PFSK-1 (cell line): Measurements from ENCODE around the gene OBSL1.

Experiments used
- FOXP2 ChIP-seq: optimal IDR thresholded peaks from 2 replicates; pipeline ENCODE3; 2011; ENCODE audit warnings: borderline replicate concordance, control low read depth, inconsistent platforms; ENCODE audit not compliant: insufficient read depth; ENCODE audit errors: extremely low read length, extremely low read depth
- POLR2AphosphoS5 ChIP-seq: IDR thresholded peaks from 2 replicates; pipeline ENCODE4 v1.6.1; 2012; ENCODE audit warnings: low read depth, mild to moderate bottlenecking, control low read depth, low read length, moderate library complexity
- SIN3A ChIP-seq: IDR thresholded peaks from 2 replicates; pipeline ENCODE4 v1.6.1; 2012; ENCODE audit warnings: mild to moderate bottlenecking, low read length, moderate library complexity, borderline replicate concordance; ENCODE audit not compliant: insufficient read depth
- TAF1 ChIP-seq: IDR thresholded peaks from 2 replicates; pipeline ENCODE4 v1.6.1; 2012; ENCODE audit warnings: low read length, control low read depth, borderline replicate concordance; ENCODE audit not compliant: insufficient read depth
- TF ChIP-seq, protein P1 (sequence below), 2 experiments: IDR thresholded peaks; 2 replicates each; pipeline versions ENCODE4 v1.6.1 to v1.8.0; 2011 to 2012; ENCODE audit warnings: low read depth in 2 of 2, low read length in 2 of 2, control low read depth in 1 of 2, inconsistent platforms in 1 of 2, mild to moderate bottlenecking in 1 of 2, moderate library complexity in 1 of 2; ENCODE audit not compliant: insufficient read depth in 1 of 2

OBSL1 gene

DNA sequence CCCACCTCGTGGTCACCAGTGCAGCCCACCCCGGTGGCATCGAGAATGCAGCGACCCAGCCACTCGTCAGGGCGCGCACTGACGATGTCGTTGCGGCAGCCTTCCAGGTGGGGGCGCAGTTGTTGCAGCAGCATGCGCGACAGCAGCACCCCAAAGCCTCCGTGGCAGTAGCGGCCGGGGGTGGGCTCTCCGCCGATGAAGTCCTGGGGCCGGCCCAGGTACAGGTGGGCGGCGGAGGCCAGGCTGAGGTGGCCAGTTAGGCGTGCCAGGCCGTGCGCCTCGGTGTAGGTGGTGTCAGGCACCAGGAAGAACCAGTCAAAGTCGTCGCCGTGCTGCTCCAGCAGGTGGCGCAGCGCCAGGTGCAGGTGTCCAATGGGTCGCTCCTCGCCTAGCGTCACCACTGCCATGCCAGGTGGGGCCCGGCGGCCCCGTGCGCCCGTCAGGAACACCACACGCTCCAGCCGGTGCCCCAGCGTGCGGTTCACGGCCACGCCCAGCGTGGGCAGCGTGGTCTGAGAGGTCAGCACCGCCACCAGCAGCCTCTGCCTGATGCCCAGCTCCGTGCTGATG, 29.6 kb downstream of the OBSL1 start:
- TF ChIP-seq, protein P1, sequence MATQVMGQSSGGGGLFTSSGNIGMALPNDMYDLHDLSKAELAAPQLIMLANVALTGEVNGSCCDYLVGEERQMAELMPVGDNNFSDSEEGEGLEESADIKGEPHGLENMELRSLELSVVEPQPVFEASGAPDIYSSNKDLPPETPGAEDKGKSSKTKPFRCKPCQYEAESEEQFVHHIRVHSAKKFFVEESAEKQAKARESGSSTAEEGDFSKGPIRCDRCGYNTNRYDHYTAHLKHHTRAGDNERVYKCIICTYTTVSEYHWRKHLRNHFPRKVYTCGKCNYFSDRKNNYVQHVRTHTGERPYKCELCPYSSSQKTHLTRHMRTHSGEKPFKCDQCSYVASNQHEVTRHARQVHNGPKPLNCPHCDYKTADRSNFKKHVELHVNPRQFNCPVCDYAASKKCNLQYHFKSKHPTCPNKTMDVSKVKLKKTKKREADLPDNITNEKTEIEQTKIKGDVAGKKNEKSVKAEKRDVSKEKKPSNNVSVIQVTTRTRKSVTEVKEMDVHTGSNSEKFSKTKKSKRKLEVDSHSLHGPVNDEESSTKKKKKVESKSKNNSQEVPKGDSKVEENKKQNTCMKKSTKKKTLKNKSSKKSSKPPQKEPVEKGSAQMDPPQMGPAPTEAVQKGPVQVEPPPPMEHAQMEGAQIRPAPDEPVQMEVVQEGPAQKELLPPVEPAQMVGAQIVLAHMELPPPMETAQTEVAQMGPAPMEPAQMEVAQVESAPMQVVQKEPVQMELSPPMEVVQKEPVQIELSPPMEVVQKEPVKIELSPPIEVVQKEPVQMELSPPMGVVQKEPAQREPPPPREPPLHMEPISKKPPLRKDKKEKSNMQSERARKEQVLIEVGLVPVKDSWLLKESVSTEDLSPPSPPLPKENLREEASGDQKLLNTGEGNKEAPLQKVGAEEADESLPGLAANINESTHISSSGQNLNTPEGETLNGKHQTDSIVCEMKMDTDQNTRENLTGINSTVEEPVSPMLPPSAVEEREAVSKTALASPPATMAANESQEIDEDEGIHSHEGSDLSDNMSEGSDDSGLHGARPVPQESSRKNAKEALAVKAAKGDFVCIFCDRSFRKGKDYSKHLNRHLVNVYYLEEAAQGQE (IDR thresholded peaks at IDR 0.05; ENCODE audit: insufficient read depth in 1 of 2, low read depth in 2 of 2, low read length in 2 of 2): no peak
- TF ChIP-seq TAF1 (no peak), FOXP2 (peak; percentile 65)

DNA sequence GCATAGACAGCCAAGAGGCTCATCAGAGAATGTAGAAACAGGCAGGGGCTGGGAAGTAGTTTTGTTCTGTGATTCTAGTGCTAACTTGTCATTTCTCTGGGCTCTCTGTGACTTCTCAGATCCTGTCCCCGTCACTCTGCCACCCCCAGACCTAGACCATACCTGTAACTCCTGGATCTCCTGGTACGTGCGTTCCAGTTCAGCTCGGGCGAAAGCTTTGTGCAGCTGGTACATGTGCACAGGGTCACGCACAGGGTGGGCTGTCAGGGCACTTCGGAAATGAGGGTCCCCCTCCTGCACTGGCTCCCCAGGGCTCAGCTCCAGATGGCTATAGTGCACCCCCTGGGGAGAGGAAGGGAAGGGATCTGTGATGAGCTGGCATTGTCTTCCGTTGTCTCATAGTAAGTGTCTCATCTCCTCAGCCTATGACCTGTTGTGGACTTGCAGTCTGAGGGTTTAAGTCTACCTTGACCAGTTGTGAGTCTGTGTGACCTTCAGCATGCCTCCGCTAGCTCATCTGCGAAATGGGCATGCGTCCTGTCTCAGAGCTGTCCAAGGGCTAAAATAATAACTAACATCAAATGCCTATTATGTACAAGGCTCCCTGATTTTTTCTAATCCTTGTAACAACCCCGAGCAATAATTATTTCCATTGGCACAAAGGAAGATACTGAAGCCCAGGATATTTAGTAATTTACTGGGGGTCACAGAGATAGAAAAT, 30.4 kb downstream of the OBSL1 start:
- no peak for TF ChIP-seq FOXP2
- TF ChIP-seq, protein P1 (IDR thresholded peaks at IDR 0.05; ENCODE audit: insufficient read depth in 1 of 2, low read depth in 2 of 2, low read length in 2 of 2): no peak
- no peak for TF ChIP-seq SIN3A
- no peak for TF ChIP-seq TAF1
- no peak for TF ChIP-seq POLR2AphosphoS5

DNA sequence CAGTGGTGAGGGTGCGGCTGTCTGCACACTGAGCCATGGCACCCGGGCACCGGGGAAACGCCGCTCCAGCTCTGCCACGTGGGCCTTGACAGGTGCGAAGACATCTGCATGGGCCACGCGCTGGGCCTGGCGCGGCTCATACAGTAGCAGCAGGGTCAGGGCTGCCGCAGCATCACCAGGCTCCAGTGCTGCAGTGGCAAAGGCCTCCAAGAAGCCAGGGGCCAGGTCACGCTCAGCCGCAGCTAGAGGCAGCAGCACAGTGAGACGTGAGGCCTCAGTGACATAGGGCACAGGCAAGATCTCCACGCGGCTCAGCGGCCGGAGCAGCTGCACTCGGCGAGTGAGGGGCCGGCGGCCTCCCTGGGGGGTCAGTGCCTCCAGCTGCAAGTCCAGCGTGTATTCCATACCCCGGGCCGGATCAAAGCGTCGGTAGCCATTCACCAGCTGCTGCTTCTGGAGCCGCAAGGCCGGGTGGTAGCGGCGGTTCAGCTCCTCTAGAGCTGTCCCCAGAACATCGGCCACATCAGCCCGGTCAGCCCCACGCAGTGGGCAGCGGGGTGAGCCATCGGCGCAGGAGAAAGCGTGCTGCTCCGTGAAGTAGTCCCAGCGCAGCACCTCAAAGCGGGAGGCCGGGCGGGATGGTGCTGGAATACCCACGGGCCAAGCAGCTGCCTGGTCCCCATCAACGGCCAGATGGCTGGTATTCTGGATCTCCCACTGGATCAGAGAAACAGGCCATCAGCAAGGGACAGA, 31.2 kb downstream of the OBSL1 start:
- TF ChIP-seq TAF1: no peak
- no peak for TF ChIP-seq FOXP2
- no peak for TF ChIP-seq SIN3A

DNA sequence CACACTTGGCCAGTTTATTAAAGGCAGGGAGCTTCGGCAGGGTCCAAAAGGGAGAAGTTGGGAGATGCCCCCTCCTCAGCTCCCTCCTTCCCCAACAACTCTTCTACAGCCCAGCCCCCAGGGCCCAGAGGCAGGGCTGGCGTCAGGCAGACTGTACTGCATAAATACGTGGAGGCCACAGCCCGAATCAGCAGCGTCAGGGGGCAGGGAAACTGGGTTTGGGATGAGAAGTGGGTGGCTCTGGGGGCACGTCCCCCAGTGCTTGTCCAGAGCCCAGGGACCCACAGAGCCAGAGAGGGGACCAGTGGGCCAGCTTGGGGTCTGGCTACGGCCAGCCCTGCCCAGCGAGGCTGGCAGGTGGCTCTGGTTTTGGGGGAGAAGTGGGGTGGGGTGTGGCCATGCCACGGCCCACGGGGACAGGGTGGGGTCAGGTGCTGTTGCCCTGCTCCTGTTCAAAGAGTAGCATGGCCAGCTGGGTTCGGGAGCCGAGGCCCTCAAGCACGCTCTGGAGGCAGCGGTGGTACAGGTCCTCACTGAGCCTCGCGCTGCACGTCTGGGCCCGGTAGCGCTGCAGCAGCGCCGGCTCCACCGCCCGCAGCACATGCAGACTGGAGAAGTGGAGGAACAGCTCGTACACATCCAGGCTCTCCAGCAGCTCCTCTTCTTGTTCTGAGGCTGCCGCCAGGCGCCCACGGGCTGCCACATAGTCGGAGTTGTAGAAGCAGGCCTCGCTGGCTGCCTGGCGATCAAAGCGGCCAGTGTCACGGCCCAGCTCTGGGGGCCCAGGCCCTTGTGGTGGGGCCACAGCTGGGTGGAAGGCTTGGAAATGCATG, 32.2 kb downstream of the OBSL1 start:
- TF ChIP-seq POLR2AphosphoS5: no peak

DNA sequence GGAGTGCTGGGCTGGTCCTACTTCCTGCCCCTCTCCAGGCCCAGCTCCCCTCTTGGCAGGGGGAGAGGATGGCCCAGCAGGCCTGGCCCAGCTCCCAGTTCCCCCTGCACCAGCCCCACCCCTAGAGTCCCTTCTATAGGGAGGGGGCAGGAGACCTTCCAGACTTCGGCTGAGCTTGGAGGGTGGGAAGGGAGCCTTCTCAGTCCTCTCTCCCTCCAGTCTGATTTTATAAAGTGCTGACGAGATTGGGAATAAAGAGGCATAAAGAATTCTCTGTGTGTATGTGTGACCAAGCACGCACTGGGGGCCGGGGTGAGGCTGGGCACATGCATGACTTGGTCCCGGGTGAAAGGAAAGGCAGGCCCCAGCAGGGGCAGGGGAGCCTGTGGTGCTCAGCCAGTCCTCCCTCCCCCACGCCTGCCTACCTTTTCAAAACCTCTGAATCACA, 32.8 kb downstream of the OBSL1 start:
- no peak for TF ChIP-seq TAF1
- TF ChIP-seq, protein P1 (IDR thresholded peaks at IDR 0.05; ENCODE audit: insufficient read depth in 1 of 2, low read depth in 2 of 2, low read length in 2 of 2): no peak
- no peak for TF ChIP-seq FOXP2
- no peak for TF ChIP-seq SIN3A
- TF ChIP-seq POLR2AphosphoS5: no peak
